Colonic mucosa (tissue), 4 donors: ENCODE measurements around the gene TMC5. TPM values are rescaled to one million over a fixed set of nuclear protein-coding genes. Genes with fewer than 3 reads are reported as not detected.

Experiments used
- DNase-seq: peaks from one replicate; pipeline ENCODE4 v3.0.0-alpha.2; 2020
- H3K27ac ChIP-seq: fragments of 200-600 bp; one replicate; pipeline ENCODE4 v1.8.0; 2021
- H3K27me3 ChIP-seq: fragments of 200-600 bp; one replicate; pipeline ENCODE4 v1.8.0; 2021
- H3K36me3 ChIP-seq: fragments of 200-600 bp; one replicate; pipeline ENCODE4 v1.8.0; 2021
- H3K4me1 ChIP-seq: fragments of 200-600 bp; one replicate; pipeline ENCODE4 v1.8.0; 2021; ENCODE audit warnings: mild to moderate bottlenecking
- H3K4me3 ChIP-seq: fragments of 200-600 bp; one replicate; pipeline ENCODE4 v1.8.0; 2021
- H3K9ac ChIP-seq, 2 donors: one replicate each; pipeline ENCODE4 v1.7.0; 2013; ENCODE audit warnings: control low read depth in 2 of 2, low read depth in 2 of 2, low read length in 2 of 2
- H3K9me3 ChIP-seq: fragments of 200-600 bp; one replicate; pipeline ENCODE4 v1.8.0; 2021
- CTCF ChIP-seq: fragments of 200-600 bp; IDR thresholded peaks from one replicate; pipeline ENCODE4 v1.8.0; 2022; ENCODE audit warnings: antibody characterized with exemption, mild to moderate bottlenecking
- intact Hi-C: fragments of 100-400 bp; cut with DNase I; formaldehyde crosslinking; loops from one replicate; pipeline ENCODE4 v1.14.1; 2022
- total RNA-seq, 2 donors: library from RNA; stranded (reverse); fragmentation: NEBNext Ultra II Directional in 1 of 2; extraction: Animal tissue kit (Norgen Biotek cat#: 25700) in 1 of 2; gene quantifications; one replicate each; pipeline ENCODE4 v1.2.1, GENCODE V29; 2021
- donor health status: healthy.
- donor health status: DM: no; HTN: no; CAD: no.
- donor health status: DM: no; HTN: no; CAD: no.

Gene TMC5
- total RNA-seq, 2 donors from 2014 or later = 54.5 to 113 TPM

DNA sequence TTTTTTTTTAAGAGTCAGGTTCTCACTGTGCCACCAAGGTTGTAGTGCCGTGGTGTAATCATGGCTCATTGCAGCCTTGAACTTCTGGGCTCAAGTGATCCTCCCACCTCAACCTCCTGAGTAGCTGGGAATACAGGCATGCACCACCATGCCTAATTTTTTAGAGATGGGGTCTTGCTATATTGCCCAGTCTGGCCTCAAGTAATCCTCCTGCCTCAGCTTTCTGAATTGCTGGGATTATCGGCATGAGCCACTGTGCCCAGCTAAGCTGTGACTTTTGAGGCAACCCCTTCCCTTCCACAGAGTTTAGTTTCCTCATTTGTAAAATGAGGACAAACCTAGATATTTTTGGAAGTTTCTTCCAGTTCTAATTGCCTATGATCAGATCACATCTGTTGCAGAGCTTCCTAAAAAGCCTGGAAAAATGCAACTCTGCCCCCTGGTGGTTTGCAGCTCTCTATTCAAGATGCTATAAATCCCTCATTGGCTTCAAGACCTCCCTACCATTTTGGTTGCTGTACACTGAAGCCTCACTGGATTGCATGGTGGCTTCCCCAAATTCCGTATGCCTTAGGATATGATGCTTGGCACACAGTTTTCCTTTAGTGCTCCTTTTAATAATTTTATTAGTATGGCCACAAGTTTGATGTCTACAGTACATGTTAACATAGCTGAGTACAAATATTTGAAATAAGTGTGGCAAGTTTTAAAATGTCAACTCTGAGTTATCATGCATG, 84.9 kb downstream of the TMC5 start:
- peaks cover 26% of the 10 kb centered on the region for H3K36me3 ChIP-seq
- no peaks in the 10 kb centered on the region for H3K27me3 ChIP-seq
- H3K4me1 ChIP-seq = no peaks in the 10 kb centered on the region
- peak; percentile 84 for DNase-seq
- H3K9ac ChIP-seq = no peak overlapping the region
- intact Hi-C loops = loop anchor here (5.0 to 10.0 kb wide), 2 partner anchors 115 to 418 kb away; no protein-coding TSS in a partner anchor
- no peak overlapping the region for H3K4me3 ChIP-seq
- peak; percentile 61 for TF ChIP-seq CTCF
- no peaks in the 10 kb centered on the region for H3K9me3 ChIP-seq
- no peak overlapping the region for H3K27ac ChIP-seq

DNA sequence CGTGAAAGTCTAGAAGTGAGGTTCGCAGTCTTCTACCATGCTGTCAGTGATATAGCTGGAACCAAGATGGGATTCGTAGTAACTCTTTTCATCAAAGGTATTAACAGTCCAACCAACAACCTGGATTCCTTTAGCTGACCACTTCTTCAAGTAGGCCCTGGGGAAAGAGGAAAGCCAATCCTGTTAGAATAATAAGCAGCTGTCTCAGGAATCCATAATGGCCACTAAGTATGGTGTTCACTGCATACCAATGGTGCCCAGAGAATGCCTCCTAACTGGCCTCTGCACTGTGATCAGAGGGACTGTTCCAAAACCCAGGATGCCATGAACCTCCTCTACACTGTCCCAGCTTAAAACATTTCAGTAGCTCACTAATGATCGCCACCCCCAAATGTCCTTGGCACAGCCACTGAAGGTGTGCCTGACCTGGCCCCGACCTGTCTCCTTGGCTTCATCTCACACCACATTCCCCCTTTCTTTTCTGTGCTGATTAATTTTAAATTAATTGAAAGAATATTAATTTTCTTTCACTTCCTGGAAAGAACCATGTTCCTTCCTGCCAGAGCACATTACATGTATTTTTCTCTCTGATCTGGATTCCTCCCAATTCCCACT, 85.9 kb downstream of the TMC5 start:
- no peak overlapping the region for H3K27ac ChIP-seq
- H3K4me1 ChIP-seq = no peaks in the 10 kb centered on the region
- DNase-seq = no peak
- TF ChIP-seq CTCF = no peak
- intact Hi-C loops = loop anchor here (5.0 to 10.0 kb wide), 2 partner anchors 116 to 419 kb away; no protein-coding TSS in a partner anchor
- H3K9ac ChIP-seq = no peak overlapping the region
- H3K9me3 ChIP-seq = no peaks in the 10 kb centered on the region
- H3K36me3 ChIP-seq = peaks cover 26% of the 10 kb centered on the region
- no peaks in the 10 kb centered on the region for H3K27me3 ChIP-seq
- no peak overlapping the region for H3K4me3 ChIP-seq

DNA sequence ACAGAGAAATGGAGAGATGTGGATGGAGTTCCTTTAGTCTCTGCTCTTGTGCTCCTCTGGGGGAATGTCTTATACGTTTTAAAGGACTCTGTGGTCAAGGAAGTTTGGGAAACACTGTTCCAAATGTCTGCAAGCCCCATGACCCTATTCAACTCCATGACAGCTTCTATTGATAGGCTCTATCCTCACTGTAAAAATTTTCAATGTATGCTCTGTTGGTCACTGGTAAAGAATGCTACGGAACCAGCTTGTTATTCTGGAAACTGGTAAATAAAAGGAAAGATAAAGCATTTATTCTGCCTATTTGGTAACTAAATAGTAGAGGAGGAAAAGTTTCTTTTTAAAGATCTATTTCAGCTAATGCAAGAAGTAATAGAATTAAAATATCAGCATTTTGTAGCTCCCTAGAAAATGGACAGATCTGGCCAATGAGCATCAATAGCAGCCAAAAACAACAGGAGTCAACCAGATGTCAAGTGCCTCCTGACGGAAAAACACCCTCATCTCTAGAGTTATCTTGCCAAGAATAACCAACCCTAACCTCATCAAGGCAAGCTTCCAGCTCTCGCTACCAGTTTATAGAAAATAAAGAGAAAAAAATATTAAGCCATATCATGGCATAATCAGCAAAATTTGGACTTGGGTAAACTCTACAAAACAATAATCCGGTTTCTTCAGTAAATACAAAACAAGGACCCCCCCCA, 88.1 kb downstream of the TMC5 start:
- Histone ChIP-seq H3K36me3 (peaks cover 26% of the 10 kb centered on the region), H3K27ac (no peak overlapping the region), H3K27me3 (no peaks in the 10 kb centered on the region), H3K9ac (no peak overlapping the region), H3K4me3 (no peak overlapping the region), H3K4me1 (no peaks in the 10 kb centered on the region), H3K9me3 (no peaks in the 10 kb centered on the region)
- TF ChIP-seq CTCF = no peak
- intact Hi-C loops = loop anchor here (10.0 kb wide), 1 partner anchor 421 kb away; no protein-coding TSS in a partner anchor
- DNase-seq = no peak

GRCh38 chr16:19506965-19507364, 89.3 kb downstream of the TMC5 start:
- no peak for TF ChIP-seq CTCF
- H3K9ac ChIP-seq = no peak overlapping the region
- H3K27me3 ChIP-seq = no peaks in the 10 kb centered on the region
- H3K4me3 ChIP-seq = no peak overlapping the region
- no peak for DNase-seq
- no peaks in the 10 kb centered on the region for H3K9me3 ChIP-seq
- peaks cover 17% of the 10 kb centered on the region for H3K36me3 ChIP-seq
- intact Hi-C loops = loop anchor here (10.0 kb wide), 1 partner anchor 422 kb away; no protein-coding TSS in a partner anchor
- H3K4me1 ChIP-seq = no peaks in the 10 kb centered on the region
- H3K27ac ChIP-seq = no peak overlapping the region

DNA sequence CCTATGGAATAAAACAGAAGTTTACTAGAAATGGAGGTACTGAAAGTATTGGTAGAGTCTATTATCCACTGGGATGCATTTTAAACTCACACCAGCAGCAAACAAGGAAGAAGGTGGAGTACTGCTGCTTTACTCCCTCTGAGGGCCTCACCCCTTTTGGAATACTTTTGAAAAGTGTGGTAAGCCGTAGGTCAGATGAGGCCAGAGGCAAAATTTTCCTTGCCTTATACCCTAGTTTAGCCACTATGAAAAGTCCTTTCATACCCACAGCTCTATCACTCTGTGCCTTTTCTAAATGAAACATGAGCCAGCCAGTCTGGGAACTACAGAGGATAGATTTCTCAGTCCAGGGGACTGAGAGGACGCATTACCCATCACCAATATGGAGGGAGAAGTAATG, 90.2 kb downstream of the TMC5 start:
- Histone ChIP-seq H3K4me3 (no peak overlapping the region), H3K27ac (no peak overlapping the region), H3K4me1 (no peaks in the 10 kb centered on the region), H3K9me3 (no peaks in the 10 kb centered on the region), H3K36me3 (peaks cover 13% of the 10 kb centered on the region), H3K9ac (no peak overlapping the region), H3K27me3 (no peaks in the 10 kb centered on the region)
- no peak for DNase-seq
- TF ChIP-seq CTCF = no peak
- intact Hi-C loops = loop anchor here (10.0 kb wide), 1 partner anchor 423 kb away; no protein-coding TSS in a partner anchor
